Stimulated activated CD4-positive, alpha-beta T cell treated with anti-CD3 and anti-CD28 coated beads, Interleukin-12 subunit alpha, Interleukin-12 subunit beta, amount 100 ng/mL, for 4 hours (primary cell): ENCODE results near the gene PIEZO2.

ENCODE experiments used
- DNase-seq: peaks from one replicate; pipeline ENCODE4 v3.0.0-alpha.2; 2020

PIEZO2 gene

DNA sequence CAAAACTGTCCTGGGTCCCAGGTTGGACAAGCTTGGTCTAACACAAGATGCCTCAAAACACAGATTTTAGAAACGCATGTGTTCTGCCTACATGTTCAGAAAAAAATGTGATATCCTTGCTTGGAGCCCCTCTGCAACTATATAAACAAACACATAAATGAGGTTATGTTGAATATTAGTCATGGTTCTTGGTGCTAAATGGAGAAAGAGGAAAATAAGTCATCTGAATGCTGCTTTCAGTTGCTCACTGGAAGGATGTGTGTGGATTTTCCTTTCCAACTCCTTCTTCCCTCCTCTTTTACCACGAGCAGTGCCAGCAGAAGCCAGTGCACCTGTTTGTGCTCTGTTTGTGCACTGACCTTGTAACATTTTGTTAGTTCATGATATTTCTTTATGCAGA lies 85.3 kb downstream of the PIEZO2 start:
- DNase-seq: no peak

DNA sequence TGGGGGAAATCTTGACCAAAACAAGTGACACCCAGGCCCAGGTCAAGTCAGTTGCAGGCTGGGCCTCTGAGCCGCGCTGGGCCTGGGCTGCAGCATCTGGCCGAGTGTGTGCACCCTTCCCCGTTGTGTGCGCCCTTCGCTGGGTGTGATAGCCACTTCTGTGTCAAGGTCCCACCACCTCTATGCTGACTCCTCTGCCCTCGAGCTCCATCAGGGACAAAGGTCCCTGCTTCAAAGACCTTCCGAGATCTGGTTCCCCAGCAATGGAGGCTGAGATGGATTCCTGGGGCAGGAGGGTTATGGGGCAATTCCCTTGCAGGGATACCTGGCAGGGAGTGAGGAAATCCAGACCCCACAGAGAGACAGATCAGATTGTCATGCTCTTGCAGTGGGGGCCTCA lies 93.6 kb downstream of the PIEZO2 start:
- no peak for DNase-seq

DNA sequence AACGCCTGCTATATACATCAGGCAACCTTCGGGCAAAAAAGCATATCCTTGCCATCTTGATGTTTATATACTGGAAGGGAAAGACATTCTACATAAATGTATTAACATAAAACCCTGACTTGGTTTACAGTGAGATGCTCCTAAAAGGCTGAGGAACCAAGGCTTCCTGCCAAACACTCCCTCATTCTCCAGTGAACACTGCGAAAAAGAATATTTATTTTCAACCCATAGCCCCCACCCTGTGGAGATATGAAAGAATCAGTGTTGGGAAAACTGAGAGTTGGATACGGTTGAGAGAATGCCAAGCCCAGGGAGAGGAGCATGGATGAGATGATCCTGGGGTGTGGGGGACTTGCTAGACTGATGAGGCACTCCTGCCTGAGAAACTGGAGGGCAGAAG lies 94.9 kb downstream of the PIEZO2 start:
- DNase-seq: no peak

DNA sequence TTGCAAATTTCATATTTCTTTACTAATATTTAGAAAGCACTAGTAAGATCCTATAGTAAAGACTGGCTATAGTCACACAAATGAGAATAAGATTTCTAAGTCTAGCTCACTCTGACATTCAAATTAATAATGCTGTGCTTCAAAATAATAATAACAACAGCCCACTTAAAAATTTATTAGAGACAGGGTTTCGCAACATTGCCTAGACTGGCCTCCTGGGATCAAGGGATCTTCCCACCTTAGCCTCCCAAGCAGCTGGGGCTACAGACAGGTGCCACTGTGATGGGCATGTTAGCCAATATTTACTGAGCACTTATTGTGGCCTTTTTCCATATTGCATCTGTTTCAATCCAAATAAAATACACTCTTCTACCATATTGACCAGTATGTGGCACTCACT lies 96.1 kb downstream of the PIEZO2 start:
- DNase-seq: no peak

DNA sequence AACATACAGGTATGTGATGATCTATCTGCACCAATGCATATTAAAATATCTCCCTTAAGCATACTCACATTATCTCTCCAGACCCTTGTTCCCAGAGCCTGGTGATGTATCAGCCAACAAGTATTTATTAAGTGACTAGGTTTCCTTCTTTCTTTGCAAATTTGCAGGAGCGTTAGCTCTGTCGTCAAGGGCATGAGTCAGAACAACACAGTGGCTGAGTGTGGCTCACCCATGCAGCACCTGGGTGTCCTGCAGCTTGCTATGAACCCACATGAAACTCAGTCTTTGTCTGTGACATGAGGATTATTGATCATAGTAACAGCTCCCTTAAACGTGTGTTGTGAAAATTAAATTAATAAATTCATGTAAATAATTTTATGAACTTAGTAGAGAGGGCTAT lies 96.6 kb downstream of the PIEZO2 start:
- DNase-seq: no peak

DNA sequence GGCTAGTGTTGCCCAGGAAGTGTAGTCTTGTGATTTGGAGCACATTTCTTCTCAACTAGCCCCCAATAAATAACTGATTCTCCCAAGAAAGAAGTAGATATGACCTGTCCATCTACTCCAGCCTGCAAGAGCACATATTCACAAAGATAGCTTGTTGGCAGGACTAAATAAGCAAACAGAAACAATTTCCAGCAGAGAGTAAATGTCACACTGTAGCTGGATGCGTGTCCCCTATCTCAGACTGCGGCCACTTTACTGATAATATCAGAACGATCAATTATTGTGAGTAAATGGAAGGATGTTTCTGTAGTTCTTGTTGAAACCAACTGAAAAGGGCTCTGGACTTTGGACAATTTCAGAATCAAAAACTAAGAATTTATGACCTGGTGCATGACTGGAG lies 97.9 kb downstream of the PIEZO2 start:
- no peak for DNase-seq

DNA sequence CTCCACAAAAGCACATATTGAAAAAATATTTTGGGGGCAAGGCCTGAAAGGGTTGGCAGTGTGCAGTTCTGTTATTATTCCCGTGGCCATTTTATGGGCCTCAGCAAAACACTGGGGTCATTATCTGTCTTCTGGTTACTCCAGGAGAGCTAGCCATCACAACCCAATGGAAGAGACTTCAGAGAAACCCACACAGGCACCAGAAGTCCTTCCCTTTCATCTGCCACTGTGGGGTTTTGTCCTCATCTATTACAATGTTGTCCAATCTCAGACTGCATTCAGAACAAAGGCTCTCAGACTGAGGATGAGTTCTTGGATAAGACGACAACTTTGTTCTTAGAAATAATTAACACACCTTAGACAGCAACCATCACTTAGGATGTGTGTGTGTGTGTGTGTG lies 98.4 kb downstream of the PIEZO2 start:
- DNase-seq: no peak

DNA sequence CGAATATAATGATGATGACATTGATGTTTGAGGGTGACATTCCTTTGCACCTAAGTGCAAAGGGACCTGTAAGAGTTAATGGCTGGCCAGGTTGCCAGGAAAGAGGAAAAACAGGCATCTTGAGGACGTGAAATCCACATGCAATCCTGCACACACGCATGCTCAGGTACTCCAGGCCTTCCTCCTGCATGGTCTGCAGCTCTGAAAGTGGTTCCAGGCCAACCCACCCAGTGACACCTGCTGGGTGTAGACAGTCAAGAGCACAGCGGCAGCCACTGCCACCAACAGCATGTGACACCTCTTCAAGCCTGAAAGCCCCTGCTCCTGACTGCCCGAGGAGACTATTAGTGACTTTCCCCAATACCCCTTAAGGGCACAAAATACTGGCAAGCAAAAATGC lies 101.6 kb downstream of the PIEZO2 start:
- DNase-seq: no peak

DNA sequence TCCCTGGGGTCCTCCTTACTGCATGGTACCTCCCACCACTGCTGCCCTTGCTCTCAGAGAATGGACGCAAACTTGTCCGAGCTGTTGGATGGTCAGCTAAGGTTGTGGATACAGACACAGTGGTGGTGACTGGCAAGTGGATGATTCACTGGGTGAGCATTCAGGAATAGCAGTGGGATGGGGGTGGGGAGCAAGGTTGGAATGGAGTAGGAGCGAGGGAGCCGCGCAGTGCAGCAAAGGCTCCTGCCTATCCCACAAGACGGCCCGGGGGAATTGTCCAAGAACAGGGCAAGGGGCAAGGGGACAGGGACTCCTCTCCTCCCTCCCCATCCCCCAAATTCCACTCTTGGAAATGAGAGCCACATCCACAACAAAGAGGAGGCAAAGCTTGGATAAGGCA lies 102.2 kb downstream of the PIEZO2 start:
- no peak for DNase-seq

DNA sequence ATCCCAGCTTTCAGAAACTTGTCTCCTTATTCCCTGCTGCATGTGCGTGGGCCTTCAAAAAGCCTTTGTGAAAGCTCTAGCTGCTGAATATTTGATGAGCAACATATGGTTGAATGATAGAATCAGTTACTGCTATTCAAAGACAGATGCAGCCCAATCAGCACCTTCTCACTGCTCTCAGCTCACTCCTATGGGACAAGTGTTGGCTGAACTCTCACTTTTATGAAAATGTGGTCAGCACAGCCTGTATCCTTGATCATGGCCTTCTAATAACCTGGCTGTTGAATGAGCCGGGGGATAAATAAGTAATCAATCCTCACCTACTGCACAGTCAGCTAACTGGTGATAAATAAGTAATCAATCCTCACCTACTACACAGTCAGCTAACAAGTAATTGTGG lies 103.2 kb downstream of the PIEZO2 start:
- DNase-seq: no peak

DNA sequence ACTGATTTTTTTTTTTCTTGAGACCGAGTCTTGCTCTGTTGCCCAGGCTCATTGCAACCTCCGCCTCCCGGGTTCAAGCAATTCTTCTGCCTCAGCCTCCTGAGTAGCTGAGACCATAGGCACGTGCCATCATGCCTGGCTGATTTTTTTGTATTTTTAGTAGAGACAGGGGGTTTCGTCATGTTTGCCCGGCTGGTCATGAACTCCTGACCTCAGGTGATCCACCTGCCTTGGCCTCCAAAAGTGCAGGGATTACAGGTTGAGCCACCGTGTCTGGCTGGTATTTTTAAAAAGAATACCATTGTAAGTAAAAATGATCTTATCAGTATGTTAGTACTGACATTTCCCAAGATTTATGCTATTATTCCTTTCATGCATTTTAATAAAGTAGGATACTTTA lies 105.7 kb downstream of the PIEZO2 start:
- no peak for DNase-seq

DNA sequence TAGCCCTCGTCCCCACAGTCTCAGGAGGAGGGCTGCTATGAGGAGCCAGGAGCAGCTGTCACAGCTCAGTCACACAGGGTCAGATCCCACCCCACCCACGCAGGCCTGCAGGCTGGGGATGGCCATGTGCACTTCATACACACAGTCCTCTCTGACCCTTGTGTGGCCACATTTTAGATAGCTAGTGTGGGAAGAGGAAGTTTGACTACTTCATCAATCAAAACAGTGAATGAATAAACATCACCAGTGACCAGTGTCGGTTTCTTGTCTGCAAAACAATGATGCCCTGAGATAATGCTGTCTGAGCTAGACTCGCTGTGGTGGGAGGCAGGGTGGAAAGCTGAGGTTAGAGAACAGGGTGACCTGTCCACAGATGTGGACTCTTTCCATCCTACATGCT lies 107.1 kb downstream of the PIEZO2 start:
- no peak for DNase-seq

DNA sequence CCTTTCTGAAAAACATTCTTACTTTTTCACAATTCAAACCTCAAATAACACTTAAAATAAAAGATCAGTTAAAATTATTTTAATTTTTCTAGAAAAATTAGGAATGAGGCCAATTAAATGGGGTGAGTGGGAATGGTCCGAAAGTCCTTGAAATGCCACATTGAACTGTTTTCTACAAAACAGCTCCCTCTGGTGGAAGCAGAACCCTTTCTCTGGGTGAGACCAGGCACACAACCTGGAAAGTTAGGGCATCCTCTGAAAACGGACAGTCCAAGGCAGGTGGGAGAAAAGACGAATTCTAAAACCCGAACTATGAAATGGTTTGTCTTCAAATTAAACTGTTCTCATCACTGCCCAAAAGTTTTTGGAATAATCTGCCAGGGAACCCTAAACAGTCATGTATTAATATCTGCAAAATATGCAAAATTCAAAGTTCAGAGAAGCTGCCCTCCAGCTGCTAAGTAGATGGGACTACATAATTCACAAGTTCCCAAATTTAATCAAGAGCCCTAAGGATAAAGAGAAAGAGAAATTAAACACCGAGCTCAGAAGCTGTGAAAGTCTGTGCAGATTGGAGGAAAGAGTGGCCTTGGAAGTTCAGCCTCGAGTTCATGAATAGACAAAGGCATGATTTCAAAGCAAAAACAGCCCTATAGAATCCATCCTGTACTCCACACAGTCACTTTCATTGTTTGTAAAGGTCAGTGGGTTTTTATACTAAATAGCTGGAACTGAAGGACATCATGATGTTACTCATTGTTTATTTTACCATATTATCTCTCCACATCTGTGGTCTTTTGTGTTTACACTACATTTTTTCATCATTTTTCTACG lies 108.3 kb downstream of the PIEZO2 start:
- no peak for DNase-seq

DNA sequence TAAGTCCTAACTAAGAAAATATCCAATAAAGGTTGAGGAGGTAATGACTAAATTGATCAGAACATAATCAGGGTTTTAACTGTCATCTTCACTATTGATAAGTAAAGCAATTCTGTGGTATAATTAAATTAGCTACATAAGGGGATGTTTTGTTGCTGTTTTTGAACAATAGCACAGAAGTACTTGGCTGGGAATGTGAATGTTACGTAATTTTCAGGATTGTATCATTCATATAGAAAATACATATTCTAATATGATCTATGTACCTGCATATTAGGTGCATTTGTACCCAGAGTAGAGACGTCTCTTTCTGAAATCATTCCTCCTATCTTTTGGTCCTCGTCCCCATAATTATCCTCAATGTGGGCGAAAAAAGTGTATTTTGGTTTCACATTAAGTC lies 109.0 kb downstream of the PIEZO2 start:
- no peak for DNase-seq

DNA sequence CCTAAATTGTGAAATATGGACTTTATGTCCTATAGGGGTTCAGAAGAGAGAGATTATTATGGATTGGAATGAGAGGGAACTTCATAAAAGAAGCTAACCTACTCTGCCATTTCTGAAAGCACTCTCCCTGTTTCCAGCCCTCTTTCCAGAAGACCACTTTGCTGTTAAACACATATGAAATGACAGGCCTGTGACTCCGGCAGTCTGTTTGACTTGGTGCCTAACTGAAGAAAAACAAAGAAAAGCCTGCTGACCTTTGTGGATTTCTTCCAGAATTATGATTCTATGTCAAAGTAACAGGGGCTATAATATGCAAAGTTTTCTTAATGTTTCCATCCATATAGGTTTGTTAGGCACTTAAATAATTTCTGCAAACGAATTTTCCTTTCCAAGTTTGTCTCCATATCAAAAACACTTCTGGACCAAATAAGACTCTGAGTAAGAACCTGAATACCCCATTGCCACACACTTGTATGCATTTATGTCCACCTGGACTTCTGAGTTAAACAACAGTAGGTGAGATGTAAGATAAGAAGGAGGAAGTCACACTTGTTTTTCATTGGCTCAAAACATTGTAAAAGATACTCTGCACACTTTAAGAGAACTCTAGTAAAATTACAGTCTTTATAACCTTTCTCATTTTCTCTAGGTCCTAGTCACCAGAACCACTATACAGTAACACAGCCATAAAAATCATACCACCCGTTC lies 111.7 kb downstream of the PIEZO2 start:
- no peak for DNase-seq

DNA sequence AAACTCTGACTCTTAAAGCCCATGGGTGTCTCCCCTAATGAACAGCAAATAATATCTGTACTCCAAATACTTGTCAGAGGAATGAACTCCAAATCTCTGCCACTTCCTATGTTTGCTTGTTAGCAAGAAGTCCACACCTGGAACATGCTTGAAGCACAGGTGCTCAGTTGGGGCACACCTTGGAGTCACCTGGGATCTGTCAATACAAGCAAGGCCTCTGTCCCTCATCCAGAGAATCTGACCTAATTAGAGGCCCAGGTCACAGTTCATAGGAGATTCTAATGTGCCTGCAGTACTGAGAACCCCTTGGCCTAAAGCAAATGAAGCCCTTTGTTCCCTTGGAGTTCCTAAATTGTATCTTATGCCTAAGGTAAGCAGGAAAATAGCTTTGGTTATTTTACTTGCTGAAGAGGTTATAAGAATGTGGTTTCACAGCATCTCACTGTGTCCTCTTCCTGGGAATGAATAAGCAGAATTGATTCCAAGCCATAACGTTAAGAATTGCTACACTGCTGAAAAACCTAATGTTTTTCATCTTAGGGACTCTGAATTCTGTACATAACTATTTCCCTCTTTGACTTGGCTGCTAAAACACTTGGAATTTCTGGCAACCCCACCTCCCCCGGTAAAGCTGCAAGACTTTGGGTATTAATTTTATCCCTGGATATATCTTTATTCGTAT lies 113.4 kb downstream of the PIEZO2 start:
- DNase-seq: no peak

DNA sequence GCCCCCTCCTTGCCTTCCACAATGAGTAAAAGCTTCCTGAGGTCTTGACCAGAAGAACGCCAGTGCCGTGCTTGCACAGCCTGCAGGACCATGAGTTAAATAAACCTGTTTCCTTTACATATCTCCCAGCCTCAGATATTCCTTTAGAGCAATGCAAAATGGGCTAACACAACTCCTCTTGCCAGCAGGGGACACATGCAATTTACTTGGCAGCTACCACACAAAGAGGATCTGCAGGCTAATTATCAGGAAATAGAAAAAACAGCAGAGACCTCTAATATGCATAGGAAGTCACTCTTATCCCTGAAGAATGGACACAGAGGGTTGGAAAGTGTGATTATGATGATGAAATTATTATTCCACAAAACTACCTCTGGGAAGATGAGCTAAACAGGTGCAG lies 114.0 kb downstream of the PIEZO2 start:
- no peak for DNase-seq

DNA sequence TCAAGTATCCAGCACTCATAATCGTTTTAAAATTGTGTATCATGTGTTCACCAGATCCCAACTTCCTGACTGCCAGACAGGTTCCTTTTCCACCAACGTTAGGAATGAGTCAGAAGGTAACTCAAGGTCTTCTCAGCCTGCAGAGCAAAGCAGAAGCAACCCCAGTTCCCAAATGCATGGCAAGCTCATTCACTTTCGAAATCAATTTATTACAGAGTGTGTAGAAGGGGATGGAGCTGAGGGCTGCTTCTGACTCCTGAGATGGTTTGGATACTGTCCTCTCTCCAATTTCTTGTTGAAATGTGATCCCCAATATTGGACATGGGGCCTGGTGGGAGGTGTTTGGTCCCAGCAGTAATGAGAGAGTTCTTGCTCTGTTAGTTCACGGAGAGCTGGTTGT lies 114.5 kb downstream of the PIEZO2 start:
- DNase-seq: no peak

DNA sequence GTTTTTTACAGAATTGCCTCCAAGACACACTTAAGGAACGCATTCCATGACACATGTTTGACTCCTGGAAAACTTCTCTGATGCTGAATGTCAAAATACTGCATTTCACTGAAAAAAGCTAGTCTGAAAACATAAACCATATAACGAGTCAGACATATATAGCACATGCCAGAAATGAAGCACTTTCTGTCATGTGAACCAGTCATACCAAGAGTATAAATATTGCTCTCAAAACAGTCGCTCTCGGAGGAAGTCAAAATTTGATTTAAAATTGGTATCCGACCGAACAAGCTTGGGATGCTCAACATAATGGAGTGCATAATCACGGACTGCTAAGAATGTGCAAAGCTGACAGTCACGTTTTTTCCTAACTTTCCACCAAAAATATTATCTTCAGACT lies 115.9 kb downstream of the PIEZO2 start:
- no peak for DNase-seq

DNA sequence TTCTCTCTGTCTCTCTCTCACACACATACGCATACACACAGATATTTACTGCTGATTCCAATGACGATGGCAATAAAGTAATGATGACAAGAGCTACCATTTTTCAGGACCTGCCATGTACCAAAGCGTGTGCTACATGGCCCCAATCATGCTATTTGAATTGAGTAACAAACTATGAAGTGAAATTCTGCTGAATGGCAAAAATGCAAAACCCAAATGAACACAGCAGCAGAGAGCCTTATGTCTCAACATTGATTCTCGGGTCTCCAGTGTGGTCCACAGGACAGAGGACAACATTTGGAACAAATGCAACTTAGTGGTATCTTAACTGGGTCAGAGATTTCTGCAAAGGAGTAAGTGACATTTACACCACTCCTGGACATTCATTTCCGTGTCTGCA lies 117.4 kb downstream of the PIEZO2 start:
- DNase-seq: no peak

DNA sequence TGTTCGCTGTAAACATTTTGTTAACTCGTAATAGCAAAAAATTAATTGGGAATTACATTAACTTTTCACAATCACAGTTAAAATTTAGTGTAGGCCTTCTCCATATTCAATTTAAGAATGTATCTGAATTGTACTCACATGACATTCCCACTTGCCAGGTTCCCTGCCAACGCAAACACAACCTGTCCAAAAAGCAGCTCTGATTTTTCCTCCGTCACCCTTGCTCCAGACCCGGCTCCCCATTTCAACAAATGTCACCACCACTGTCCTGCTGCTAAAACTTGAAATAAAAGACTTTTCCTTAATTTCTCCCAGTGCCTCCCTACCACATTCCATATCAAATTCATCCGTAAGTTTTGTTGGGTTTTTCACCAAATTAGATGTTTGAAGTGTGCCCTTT lies 120.3 kb downstream of the PIEZO2 start:
- no peak for DNase-seq

DNA sequence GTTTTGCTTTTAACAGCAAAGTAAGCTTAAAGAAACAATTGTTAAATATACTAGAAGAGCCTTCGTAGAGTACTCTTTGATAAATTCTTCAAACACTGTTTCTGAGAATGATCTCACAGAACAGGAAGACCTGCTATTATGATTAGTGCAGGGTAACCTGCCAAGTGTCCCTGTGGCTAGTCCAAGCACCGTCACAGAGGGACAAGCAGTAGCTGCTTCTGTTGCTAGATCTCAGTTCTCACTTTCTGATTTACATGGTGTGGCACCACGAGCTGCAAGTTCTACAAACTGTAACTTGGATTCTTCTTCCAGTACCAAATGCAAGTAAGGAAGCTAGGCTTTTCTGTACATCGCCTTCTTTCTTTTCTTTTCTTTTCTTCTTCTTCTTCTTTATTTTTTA lies 121.5 kb downstream of the PIEZO2 start:
- no peak for DNase-seq

DNA sequence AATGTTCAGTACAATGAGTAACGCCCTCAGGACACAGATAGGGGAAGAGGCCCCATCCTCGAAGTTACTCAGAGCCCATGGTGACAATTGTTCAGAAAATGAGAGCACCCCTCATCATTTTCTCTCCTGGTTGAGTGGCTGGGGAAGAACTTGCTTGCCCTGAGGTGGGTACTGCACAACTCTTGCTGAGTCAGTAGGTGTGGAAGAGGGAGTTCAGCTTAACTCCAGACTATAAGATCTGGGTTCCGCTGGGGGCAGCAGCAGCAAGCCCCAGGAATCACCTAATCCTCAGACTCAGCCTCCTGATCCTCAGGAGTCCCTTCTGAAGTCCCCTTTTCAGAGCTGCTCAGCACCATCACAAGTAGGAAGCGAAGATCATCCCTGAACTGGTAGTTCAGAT lies 123.7 kb downstream of the PIEZO2 start:
- no peak for DNase-seq
